Measurements from ENCODE around the gene RALGAPA2.

RALGAPA2 gene

GRCh38 chr20:20561172-20561571, 151.3 kb downstream of the RALGAPA2 start:
- no peaks in the 10 kb centered on the region for H3K36me3 ChIP-seq (ENCODE audit: insufficient read depth, low read length)
- no peaks in the 10 kb centered on the region for H3F3A ChIP-seq (ENCODE audit: insufficient read depth, low read length)
- no peak overlapping the region for H3K27ac ChIP-seq (ENCODE audit: low read depth, low read length, poor library complexity, severe bottlenecking)
- TF ChIP-seq EZH2 (IDR thresholded peaks at IDR 0.05; ENCODE audit: borderline replicate concordance, low read length) (no peak), CTCF (IDR thresholded peaks at IDR 0.05; ENCODE audit: low read length) (no peak)
- no peak overlapping the region for H2AFZ ChIP-seq (ENCODE audit: low read length)
- no peak overlapping the region for H3K9ac ChIP-seq (ENCODE audit: low read length)
- H3K4me1 ChIP-seq (ENCODE audit: insufficient read depth, low read length, severe bottlenecking) = no peaks in the 10 kb centered on the region
- H3K79me2 ChIP-seq (ENCODE audit: insufficient read depth, low read length) = no peaks in the 10 kb centered on the region
- no peak overlapping the region for H3K4me3 ChIP-seq (ENCODE audit: low read depth, low read length, poor library complexity, severe bottlenecking)
- H4K20me1 ChIP-seq (ENCODE audit: insufficient read depth, low read length) = no peaks in the 10 kb centered on the region
- no peaks in the 10 kb centered on the region for H3K9me2 ChIP-seq (ENCODE audit: low read depth, low read length)
- no peak overlapping the region for H3K4me2 ChIP-seq (ENCODE audit: low read length)
- no peaks in the 10 kb centered on the region for H3K27me3 ChIP-seq (ENCODE audit: insufficient read depth, low read length)
- H3K9me3 ChIP-seq (ENCODE audit: low read length) = no peaks in the 10 kb centered on the region

- no peaks in the 10 kb centered on the region for H3K9me3 ChIP-seq (ENCODE audit: low read length)
- no peak overlapping the region for H3K27ac ChIP-seq (ENCODE audit: low read depth, low read length, poor library complexity, severe bottlenecking)
- H2AFZ ChIP-seq (ENCODE audit: low read length) = no peak overlapping the region
- H3F3A ChIP-seq (ENCODE audit: insufficient read depth, low read length) = no peaks in the 10 kb centered on the region
- TF ChIP-seq CTCF (IDR thresholded peaks at IDR 0.05; ENCODE audit: low read length) (no peak), EZH2 (IDR thresholded peaks at IDR 0.05; ENCODE audit: borderline replicate concordance, low read length) (no peak)
- H3K79me2 ChIP-seq (ENCODE audit: insufficient read depth, low read length) = no peaks in the 10 kb centered on the region
- H4K20me1 ChIP-seq (ENCODE audit: insufficient read depth, low read length) = no peaks in the 10 kb centered on the region
- H3K4me2 ChIP-seq (ENCODE audit: low read length) = no peak overlapping the region
- H3K4me3 ChIP-seq (ENCODE audit: low read depth, low read length, poor library complexity, severe bottlenecking) = no peak overlapping the region
- no peaks in the 10 kb centered on the region for H3K4me1 ChIP-seq (ENCODE audit: insufficient read depth, low read length, severe bottlenecking)
- H3K36me3 ChIP-seq (ENCODE audit: insufficient read depth, low read length) = no peaks in the 10 kb centered on the region
- no peaks in the 10 kb centered on the region for H3K9me2 ChIP-seq (ENCODE audit: low read depth, low read length)
- H3K27me3 ChIP-seq (ENCODE audit: insufficient read depth, low read length) = no peaks in the 10 kb centered on the region
- H3K9ac ChIP-seq (ENCODE audit: low read length) = no peak overlapping the region
Measured at GRCh38 chr20:20557406-20557805, 155.0 kb downstream of the RALGAPA2 start.

GRCh38 chr20:20555838-20556237, 156.6 kb downstream of the RALGAPA2 start:
- no peaks in the 10 kb centered on the region for H3F3A ChIP-seq (ENCODE audit: insufficient read depth, low read length)

More at GRCh38 chr20:20555838-20556237, 156.6 kb downstream of the RALGAPA2 start:
- Histone ChIP-seq H3K9me3 (ENCODE audit: low read length) (no peaks in the 10 kb centered on the region), H3K9ac (ENCODE audit: low read length) (no peak overlapping the region), H4K20me1 (ENCODE audit: insufficient read depth, low read length) (no peaks in the 10 kb centered on the region), H3K36me3 (ENCODE audit: insufficient read depth, low read length) (no peaks in the 10 kb centered on the region), H3K79me2 (ENCODE audit: insufficient read depth, low read length) (no peaks in the 10 kb centered on the region), H3K4me1 (ENCODE audit: insufficient read depth, low read length, severe bottlenecking) (no peaks in the 10 kb centered on the region), H3K27ac (ENCODE audit: low read depth, low read length, poor library complexity, severe bottlenecking) (no peak overlapping the region), H2AFZ (ENCODE audit: low read length) (no peak overlapping the region), H3K4me2 (ENCODE audit: low read length) (no peak overlapping the region), H3K27me3 (ENCODE audit: insufficient read depth, low read length) (no peaks in the 10 kb centered on the region), H3K4me3 (ENCODE audit: low read depth, low read length, poor library complexity, severe bottlenecking) (no peak overlapping the region), H3K9me2 (ENCODE audit: low read depth, low read length) (no peaks in the 10 kb centered on the region)
- no peak for TF ChIP-seq CTCF (IDR thresholded peaks at IDR 0.05; ENCODE audit: low read length)
- no peak for TF ChIP-seq EZH2 (IDR thresholded peaks at IDR 0.05; ENCODE audit: borderline replicate concordance, low read length)

Data from OCI-LY1 (cell line).